Measurements from ENCODE around the gene PEF1. TPM values are rescaled to one million over a fixed set of nuclear protein-coding genes. Genes with fewer than 3 reads are reported as not detected.

The PEF1 gene
- total and polyA plus RNA-seq, 2 of the 8 experiments (the other 6 are each of a cell fraction or from before 2014, with no cell fraction given) = 35.2 to 69.2 TPM

DNA sequence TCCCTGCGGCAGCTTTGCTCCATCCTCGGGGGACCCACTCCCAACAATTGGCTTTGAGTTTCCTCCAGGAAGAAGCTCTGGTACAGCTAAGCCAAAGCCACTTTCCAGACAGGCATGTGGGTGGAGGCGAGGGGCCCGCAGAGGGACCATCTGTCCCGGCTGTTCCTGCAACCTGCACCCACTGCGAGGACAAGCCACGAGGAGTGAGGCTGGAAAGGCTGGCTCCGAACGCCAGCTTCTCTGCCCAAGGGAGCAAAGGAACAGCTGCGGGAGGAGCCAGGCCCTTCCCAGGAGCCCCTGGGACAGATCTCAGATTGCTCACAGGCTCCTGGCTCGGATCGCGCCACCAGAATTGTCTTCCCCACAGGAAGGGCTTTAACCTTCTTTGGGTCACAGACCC, 28.3 kb upstream of the PEF1 start:
- DNase-seq (ENCODE audit: low read depth in 1 of 2, low spot score in 2 of 2) (no peak), FAIRE-seq (no peak)
- Histone ChIP-seq H2BK5ac (ENCODE audit: low read depth, low read length) (no peak overlapping the region), H3K4me1 (replicated peaks in 1 of 4; ENCODE audit: control insufficient read depth in 3 of 4, insufficient read depth in 4 of 4, low read length in 3 of 4) (peaks cover 0 to 10% (median 8%) of the 10 kb centered on the region in 4 experiments; a peak in 5 of 7 replicates), H4K20me1 (replicated peaks in 1 of 2; ENCODE audit: control insufficient read depth in 1 of 2, insufficient read depth in 2 of 2, low read length in 2 of 2) (no peaks in the 10 kb centered on the region), H3K9me3 (ENCODE audit: insufficient read depth in 2 of 2, low read depth in 1 of 2, low read length in 1 of 2) (no peaks in the 10 kb centered on the region), H2AK5ac (ENCODE audit: low read depth, low read length) (no peak overlapping the region), H2BK120ac (replicated peaks; ENCODE audit: low read depth, low read length) (no peak overlapping the region), H2BK15ac (ENCODE audit: low read length) (no peak overlapping the region), H3K14ac (ENCODE audit: insufficient read length) (no peak overlapping the region), H3K79me2 (ENCODE audit: control insufficient read depth in 1 of 2, insufficient read depth in 2 of 2, low read length in 2 of 2) (no peaks in the 10 kb centered on the region), H2BK20ac (ENCODE audit: low read length) (no peak overlapping the region), H3K23me2 (ENCODE audit: low read depth, low read length) (no peaks in the 10 kb centered on the region), H2AFZ (ENCODE audit: low read length) (no peak overlapping the region), H3K27ac (ENCODE audit: low read depth, low read length) (no peak overlapping the region), H3K18ac (ENCODE audit: extremely low read depth, low read length) (no peak overlapping the region), H3K27me3 (replicated peaks in 1 of 4; ENCODE audit: control insufficient read depth in 3 of 4, extremely low read depth in 1 of 4, insufficient read depth in 3 of 4, low read length in 3 of 4) (no peaks in the 10 kb centered on the region), H3K56ac (replicated peaks; ENCODE audit: insufficient read length, low read depth, low read length) (no peak overlapping the region), H4K91ac (replicated peaks; ENCODE audit: insufficient read length, low read length) (no peak overlapping the region), H3K36me3 (ENCODE audit: control insufficient read depth in 2 of 4, insufficient read depth in 4 of 4, low read length in 3 of 4) (no peaks in the 10 kb centered on the region), H3K4me3 (ENCODE audit: extremely low read depth in 1 of 4, insufficient read depth in 2 of 4, low read depth in 3 of 4, low read length in 4 of 4) (no peak overlapping the region), H3K4me2 (ENCODE audit: insufficient read depth in 1 of 2, low read depth in 2 of 2, low read length in 2 of 2) (no peak overlapping the region), H2BK12ac (ENCODE audit: low read depth, low read length) (no peak overlapping the region), H3K9ac (replicated peaks in 1 of 4; ENCODE audit: extremely low read depth in 1 of 4, low read depth in 3 of 4, low read length in 3 of 4) (no peak overlapping the region), H4K8ac (ENCODE audit: extremely low read depth, insufficient read depth, low read length) (0 out of 2 replicates have a peak overlapping the region, but pooled peaks have one; percentile 14), H3K4ac (replicated peaks; ENCODE audit: insufficient read length, low read depth, low read length) (no peak overlapping the region), H4K5ac (ENCODE audit: insufficient read length, low read depth, low read length) (no peak overlapping the region), H3K23ac (ENCODE audit: insufficient read length) (no peak overlapping the region), H3K79me1 (ENCODE audit: low read depth, low read length) (no peaks in the 10 kb centered on the region)
- ChIA-PET POLR2A (ENCODE audit: partially characterized antibody) (interaction anchor here (0.7 kb wide), 1 partner anchor 32 kb away, joined by 3 read pairs; no protein-coding TSS in a partner anchor), CTCF (ENCODE audit: partially characterized antibody) (interaction anchor here (0.7 to 24.1 kb wide), 9 partner anchors 6 to 276 kb away, joined by 3 to 370 read pairs (median 3); partner anchors contain the start of gene COL16A1)
- 86% methylated on average over 13 of the region's 13 CpGs; no CpG with 5 or more reads in 1 of the 2 experiments for WGBS, 2 experiments (ENCODE audit: extremely low coverage in 1 of 2, insufficient coverage in 1 of 2, insufficient read length in 1 of 2, insufficient replicate concordance in 2 of 2, low coverage in 1 of 2, low lambda C conversion rate in 2 of 2, missing lambda C conversion rate in 1 of 2)
- TF ChIP-seq POU5F1 (IDR thresholded peaks at IDR 0.05; ENCODE audit: low read depth, low read length) = no peak
- TF ChIP-seq GTF2F1 (IDR thresholded peaks at IDR 0.05; ENCODE audit: borderline replicate concordance, low read depth, low read length) = no peak
- no peak for TF ChIP-seq EZH2 (IDR thresholded peaks at IDR 0.05; ENCODE audit: low read depth, low read length, severe bottlenecking)
- TF ChIP-seq CBX5 (IDR thresholded peaks at IDR 0.05; ENCODE audit: low read depth, low read length) = no peak
- no peak for TF ChIP-seq CHD2 (IDR thresholded peaks at IDR 0.05; ENCODE audit: low read length)
- TF ChIP-seq TAF7 (optimal IDR thresholded peaks at IDR 0.05; ENCODE audit: borderline replicate concordance, low read depth, low read length) = no peak
- no peak for TF ChIP-seq KDM4A (IDR thresholded peaks at IDR 0.05; ENCODE audit: low read depth, low read length, severe bottlenecking)
- TF ChIP-seq ATF3 (IDR thresholded peaks at IDR 0.05; ENCODE audit: insufficient read depth, low read depth, low read length) = no peak
- TF ChIP-seq KDM1A (IDR thresholded peaks at IDR 0.05; ENCODE audit: borderline replicate concordance, low read length) = no peak
- no peak for TF ChIP-seq POLR2AphosphoS5 (IDR thresholded peaks at IDR 0.05; ENCODE audit: low read depth, low read length)
- no peak for TF ChIP-seq RBBP5 (IDR thresholded peaks at IDR 0.05; ENCODE audit: borderline replicate concordance, low read depth, low read length)
- TF ChIP-seq HDAC6 (IDR thresholded peaks at IDR 0.05; ENCODE audit: low read depth, low read length) = no peak
- no peak for TF ChIP-seq CEBPB (IDR thresholded peaks at IDR 0.05; ENCODE audit: low read depth, low read length)
